GM12872 (cell line): ENCODE results near the gene ESD.
A peak's percentile ranks its signal among the peaks of the same experiment; 100 is the strongest.

Experiments
- TF ChIP-seq, protein P1 (sequence below): IDR thresholded peaks from 3 replicates; pipeline ENCODE4 v1.5.1; 2011; ENCODE audit warnings: low read depth, mild to moderate bottlenecking, low read length, moderate library complexity; ENCODE audit not compliant: insufficient read depth

ESD gene

DNA sequence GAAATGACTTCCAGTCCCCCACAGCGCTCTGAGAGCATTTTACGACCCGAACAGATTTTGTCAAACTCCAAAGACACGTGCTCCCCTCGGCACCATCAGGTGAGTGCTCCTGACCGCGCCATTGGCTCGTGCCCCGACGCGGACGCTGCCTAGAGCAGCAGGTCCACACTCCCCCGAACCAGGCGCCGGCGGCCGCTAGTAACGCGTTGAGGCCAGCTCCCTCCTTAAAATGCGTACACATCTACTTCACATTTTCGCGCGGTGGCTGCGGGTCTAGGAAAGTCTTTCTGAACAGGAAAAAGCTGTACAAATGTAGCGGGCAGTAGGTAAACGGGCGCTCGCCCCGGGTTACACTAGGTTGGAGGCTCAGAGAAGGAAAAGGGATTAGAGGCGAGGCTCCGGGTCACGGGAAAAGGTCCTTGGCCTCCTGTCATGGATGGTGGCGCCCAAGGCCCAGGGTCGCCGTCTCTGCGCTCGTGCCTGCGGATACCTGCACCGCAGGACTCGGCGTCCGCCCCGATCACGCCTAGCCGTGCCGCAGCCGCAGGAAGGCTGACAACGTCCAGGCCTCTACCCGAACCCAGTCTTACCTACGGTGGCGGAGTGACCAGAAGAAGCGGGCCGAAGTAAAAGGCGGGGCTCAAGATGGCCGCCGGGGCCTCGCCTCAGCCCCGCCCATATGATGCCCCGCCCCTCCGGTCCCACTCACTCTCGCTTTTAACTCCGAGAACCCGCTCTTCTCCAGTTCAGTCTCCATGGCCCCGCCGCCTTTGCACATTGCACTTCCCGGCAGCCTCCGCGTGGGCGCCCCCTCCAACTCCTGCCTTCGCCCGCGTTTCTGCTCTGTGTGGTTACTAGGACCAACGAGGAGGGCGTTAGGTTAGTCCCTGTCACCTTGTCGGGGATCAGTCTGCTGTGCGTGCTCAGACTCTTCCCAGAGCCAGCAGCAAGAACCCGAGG, at the start of gene ESD:
Gene ESD (minus strand): TSS at position 647 of the 960 bp plus-strand sequence. CDS start 5,748 bp downstream, outside the sequence.
- TF ChIP-seq, protein P1, sequence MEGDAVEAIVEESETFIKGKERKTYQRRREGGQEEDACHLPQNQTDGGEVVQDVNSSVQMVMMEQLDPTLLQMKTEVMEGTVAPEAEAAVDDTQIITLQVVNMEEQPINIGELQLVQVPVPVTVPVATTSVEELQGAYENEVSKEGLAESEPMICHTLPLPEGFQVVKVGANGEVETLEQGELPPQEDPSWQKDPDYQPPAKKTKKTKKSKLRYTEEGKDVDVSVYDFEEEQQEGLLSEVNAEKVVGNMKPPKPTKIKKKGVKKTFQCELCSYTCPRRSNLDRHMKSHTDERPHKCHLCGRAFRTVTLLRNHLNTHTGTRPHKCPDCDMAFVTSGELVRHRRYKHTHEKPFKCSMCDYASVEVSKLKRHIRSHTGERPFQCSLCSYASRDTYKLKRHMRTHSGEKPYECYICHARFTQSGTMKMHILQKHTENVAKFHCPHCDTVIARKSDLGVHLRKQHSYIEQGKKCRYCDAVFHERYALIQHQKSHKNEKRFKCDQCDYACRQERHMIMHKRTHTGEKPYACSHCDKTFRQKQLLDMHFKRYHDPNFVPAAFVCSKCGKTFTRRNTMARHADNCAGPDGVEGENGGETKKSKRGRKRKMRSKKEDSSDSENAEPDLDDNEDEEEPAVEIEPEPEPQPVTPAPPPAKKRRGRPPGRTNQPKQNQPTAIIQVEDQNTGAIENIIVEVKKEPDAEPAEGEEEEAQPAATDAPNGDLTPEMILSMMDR: no peak

GRCh38 chr13:46846726-46847125, 49.8 kb upstream of the ESD start:
- TF ChIP-seq, protein P1: no peak

DNA sequence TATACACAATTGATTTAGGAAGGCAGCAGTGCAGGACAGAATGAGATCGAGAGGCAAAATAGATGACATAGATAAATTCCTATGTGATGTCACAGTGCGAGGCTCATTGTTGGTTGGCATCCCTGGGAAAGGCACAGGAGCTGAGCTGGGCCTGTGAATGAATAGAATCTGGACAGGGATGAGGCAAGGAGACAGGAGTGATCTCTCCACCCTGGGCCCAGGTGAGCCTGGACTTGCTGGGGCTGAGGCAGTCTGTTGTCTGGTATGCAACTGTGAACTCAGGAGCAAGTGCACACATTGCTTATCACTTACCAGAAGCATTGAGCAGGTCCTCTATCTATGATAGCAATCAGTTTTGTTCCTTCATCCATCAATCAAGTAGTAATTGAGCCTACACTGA, 48.2 kb upstream of the ESD start:
- TF ChIP-seq, protein P1: no peak

DNA sequence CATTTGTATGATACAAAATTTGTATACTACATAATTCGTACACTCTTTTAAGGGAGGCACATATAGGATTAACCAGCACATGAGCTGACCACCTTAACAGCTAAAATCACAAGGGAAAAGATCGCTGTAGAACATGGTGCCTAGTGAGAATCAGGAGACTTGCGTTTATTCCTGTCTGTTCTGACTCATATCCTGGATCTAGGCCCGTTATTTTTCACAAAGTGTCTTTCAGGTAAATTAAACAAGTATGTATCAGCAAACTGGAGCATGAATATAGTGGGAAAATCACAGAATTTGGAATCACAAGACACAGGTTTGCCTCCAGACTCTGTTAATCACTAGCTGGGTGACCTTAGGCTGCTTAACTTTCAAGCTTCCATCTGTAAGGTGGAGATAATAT, 47.5 kb upstream of the ESD start:
- TF ChIP-seq, protein P1: no peak

- TF ChIP-seq, protein P1: no peak
These were observed 42.4 kb upstream of the ESD start for GRCh38 chr13:46839399-46839798.

DNA sequence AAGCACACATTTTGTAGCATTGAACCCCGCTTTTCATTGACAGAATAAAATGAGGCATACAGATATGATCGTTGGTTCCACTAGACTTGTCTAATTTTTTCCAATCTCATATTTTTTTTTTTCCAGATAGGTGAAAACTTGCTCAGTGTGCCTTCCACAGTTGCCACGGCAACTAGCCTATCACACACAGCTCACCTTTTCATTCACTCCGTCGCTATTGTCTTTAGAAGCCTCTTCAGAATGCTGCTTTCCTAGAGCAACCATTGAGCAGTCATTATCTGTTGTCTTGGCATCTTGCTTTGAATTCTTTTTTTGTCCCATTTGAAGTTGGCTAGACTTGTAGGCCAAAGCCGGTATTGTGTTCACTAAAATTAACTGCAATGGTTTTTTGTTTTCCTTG, 37.7 kb upstream of the ESD start:
- TF ChIP-seq, protein P1: no peak

DNA sequence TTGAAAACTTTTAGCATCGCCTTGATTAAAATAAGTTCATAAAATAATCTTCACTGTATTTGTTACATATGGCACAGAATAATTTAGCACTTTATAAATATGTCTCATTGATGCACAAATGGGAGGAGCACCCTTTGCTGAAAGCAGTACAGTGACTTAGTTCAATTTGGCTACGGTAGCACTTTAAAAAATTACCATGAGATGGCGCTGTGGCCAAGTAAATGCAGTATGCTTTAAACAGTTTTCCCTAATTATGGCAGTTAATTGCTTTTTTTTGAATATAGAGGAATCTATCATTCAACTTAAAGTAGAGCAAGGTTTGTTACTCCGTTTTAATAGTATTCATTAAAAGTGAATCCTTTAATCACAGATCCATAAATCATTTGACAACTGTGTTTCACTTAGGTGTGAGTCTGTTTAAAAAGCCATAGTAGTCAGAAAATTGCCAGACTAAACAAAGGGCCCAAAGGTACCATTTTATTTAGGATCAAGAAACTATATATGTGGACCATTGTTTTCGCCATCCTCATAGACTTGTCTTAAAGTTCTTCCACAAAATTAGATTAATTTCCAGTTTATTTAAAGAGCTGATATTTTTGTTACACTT, 34.7 kb upstream of the ESD start:
- TF ChIP-seq, protein P1: peak; percentile 62
